HepG2 (cell line): Measurements from ENCODE around the gene OAS3.

ENCODE experiments used
- EZH2 ChIP-seq: conservative IDR thresholded peaks from 2 replicates; pipeline ENCODE4 v1.6.1; 2012; ENCODE audit warnings: mild to moderate bottlenecking, low read depth, low read length, moderate library complexity
- FOXK1 ChIP-seq: sonication (generic); formaldehyde crosslinking; IDR thresholded peaks from 2 replicates; pipeline ENCODE4 v1.4.0; 2020; ENCODE audit warnings: low read depth, missing genetic modification reagents, borderline replicate concordance
- HES4 ChIP-seq: sonication (generic); formaldehyde crosslinking; IDR thresholded peaks from 2 replicates; pipeline ENCODE4 v1.9.0; 2021; ENCODE audit warnings: mild to moderate bottlenecking, missing genetic modification reagents, borderline replicate concordance
- ZSCAN5A ChIP-seq: sonication (generic); formaldehyde crosslinking; IDR thresholded peaks from 2 replicates; pipeline ENCODE4 v1.8.0; 2022; ENCODE audit warnings: mild to moderate bottlenecking, missing genetic modification reagents, borderline replicate concordance
- TF ChIP-seq, protein P1 (sequence below): IDR thresholded peaks from 2 replicates; pipeline ENCODE4 v1.6.1; 2012; ENCODE audit warnings: inconsistent platforms

DNA sequence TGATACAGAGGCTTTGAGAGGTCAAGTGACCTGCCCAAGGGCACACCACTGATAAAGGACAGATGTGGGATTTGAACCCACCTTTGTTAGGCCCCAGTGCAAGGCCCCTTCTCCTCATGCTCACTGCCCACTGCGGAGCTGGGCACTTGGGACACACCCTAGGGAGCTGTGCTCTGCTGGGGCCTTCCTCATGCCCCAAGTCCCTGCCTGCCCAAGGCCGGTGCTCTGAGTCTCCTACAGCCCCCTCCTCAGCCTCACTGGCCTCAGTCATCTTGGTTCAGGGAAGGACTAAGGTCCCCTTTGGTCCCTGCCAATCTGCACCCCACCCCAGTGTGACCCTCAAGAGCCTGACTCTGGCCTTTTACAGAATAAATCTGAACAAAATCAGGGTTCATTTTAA, 7.9 kb upstream of the OAS3 start:
- TF ChIP-seq EZH2 (no peak), HES4 (CRISPR knock-in tag) (no peak), FOXK1 (CRISPR knock-in tag) (no peak), ZSCAN5A (no peak)
- TF ChIP-seq, protein P1, sequence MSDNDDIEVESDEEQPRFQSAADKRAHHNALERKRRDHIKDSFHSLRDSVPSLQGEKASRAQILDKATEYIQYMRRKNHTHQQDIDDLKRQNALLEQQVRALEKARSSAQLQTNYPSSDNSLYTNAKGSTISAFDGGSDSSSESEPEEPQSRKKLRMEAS: no peak
